Uterus (tissue), 4 donors: ENCODE results near the gene SPRR3. TPM values are rescaled to one million over a fixed set of nuclear protein-coding genes. Genes with fewer than 3 reads are reported as not detected.

Source experiments
- DNase-seq, 2 donors: peaks; one replicate each; pipeline ENCODE4 v3.0.0-alpha.2; 2019 to 2020
- H3K27ac ChIP-seq, 2 donors: fragments of 200-600 bp; sonication (generic); 1 replicate in 1 of 2; 2 replicates in 1 of 2; pipeline ENCODE4 v1.5.1; 2016 to 2018
- H3K27me3 ChIP-seq, 2 donors: fragments of 200-600 bp; sonication (generic); one replicate each; pipeline ENCODE4 v1.5.1; 2018 to 2019; ENCODE audit warnings: control low read depth in 1 of 2
- H3K36me3 ChIP-seq, 2 donors: fragments of 200-600 bp; sonication (generic); one replicate each; pipeline ENCODE4 v1.5.1; 2019; ENCODE audit warnings: control low read depth in 1 of 2
- H3K4me1 ChIP-seq, 2 donors: fragments of 200-600 bp; sonication (generic); one replicate each; pipeline ENCODE4 v1.5.1; 2018 to 2019; ENCODE audit warnings: control low read depth in 1 of 2
- H3K4me3 ChIP-seq, 2 donors: fragments of 200-600 bp; sonication (generic); 1 replicate in 1 of 2; 2 replicates in 1 of 2; pipeline ENCODE4 v1.5.1; 2018 to 2019; ENCODE audit warnings: mild to moderate bottlenecking in 1 of 2
- H3K9me3 ChIP-seq, 2 donors: fragments of 200-600 bp; sonication (generic); one replicate each; pipeline ENCODE4 v1.5.1; 2019; ENCODE audit warnings: control low read depth in 1 of 2
- CTCF ChIP-seq, 4 experiments: fragments of 200-600 bp in 2 of 4; fragments of 450-650 bp in 2 of 4; sonication (generic) in 2 of 4; IDR thresholded peaks; one replicate each; pipeline ENCODE4 v1.5.1; 2016 to 2019; ENCODE audit warnings: antibody characterized with exemption in 4 of 4, mild to moderate bottlenecking in 2 of 4, moderate library complexity in 1 of 4
- POLR2A ChIP-seq, 2 donors: fragments of 450-650 bp; IDR thresholded peaks; one replicate each; pipeline ENCODE4 v1.6.1; 2016; ENCODE audit warnings: antibody characterized with exemption in 2 of 2, mild to moderate bottlenecking in 1 of 2, moderate library complexity in 1 of 2
- intact Hi-C: fragments of 100-400 bp; cut with DNase I; formaldehyde crosslinking; loops from one replicate; pipeline ENCODE4 v1.15.1; 2023; ENCODE audit warnings: low total_unique reads
- total RNA-seq, 4 donors: library from RNA; depleted of rRNA in 3 of 4; stranded (reverse); fragments of >200 nt in 3 of 4; gene quantifications; one replicate each; pipeline versions ENCODE4 v1.1.0 to v1.2.4, GENCODE V29; 2014 to 2023
- donor health status: DM: yes; HTN: yes; CAD: no.

The SPRR3 gene
- total RNA-seq, 4 donors from 2014 or later: 0.69 to 0.70 TPM; not detected in 2

DNA sequence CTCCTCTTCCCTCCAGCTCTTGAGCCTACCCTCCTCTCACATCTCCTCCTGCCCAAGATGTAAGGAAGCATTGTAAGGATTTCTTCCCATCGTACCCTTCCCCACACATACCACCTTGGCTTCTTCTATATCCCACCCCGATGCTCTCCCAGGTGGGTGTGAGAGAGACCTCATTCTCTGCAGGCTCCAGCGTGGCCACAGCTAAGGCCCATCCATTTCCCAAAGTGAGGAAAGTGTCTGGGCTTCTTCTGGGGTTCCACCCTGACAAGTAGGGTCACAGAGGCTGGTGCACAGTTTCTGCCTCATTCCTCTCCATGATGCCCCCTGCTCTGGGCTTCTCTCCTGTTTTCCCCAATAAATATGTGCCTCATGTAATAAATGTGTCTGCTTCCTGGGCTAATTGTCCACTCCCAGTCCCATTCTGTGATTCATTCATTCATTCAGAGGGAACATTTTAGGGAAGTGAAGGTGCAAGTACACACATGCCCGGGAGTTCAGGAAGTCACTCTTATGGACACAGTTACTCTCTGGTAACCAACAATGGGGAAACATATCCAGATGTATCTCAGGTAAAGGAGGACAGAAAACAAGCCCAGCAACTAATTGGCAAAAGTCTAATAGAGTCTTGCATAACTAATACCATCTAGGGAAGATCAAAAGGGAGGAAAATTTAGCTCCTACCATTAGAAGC lies 29.2 kb upstream of the SPRR3 start:
- intact Hi-C loops: no loop called here

GRCh38 chr1:152976688-152977087 lies 24.9 kb upstream of the SPRR3 start:
- intact Hi-C loops: no loop called here
- no peak overlapping the region for H3K4me3 ChIP-seq
- H3K36me3 ChIP-seq: no peaks in the 10 kb centered on the region

More for the DNA sequence above, 29.2 kb upstream of the SPRR3 start:
- no peaks in the 10 kb centered on the region for H3K4me1 ChIP-seq
- H3K4me3 ChIP-seq: no peak overlapping the region
- H3K27me3 ChIP-seq: no peaks in the 10 kb centered on the region
- H3K9me3 ChIP-seq: no peaks in the 10 kb centered on the region
- no peaks in the 10 kb centered on the region for H3K36me3 ChIP-seq
- no peak for TF ChIP-seq CTCF (IDR thresholded peaks at IDR 0.05)
- H3K27ac ChIP-seq: no peak overlapping the region
- DNase-seq: no peak

DNA sequence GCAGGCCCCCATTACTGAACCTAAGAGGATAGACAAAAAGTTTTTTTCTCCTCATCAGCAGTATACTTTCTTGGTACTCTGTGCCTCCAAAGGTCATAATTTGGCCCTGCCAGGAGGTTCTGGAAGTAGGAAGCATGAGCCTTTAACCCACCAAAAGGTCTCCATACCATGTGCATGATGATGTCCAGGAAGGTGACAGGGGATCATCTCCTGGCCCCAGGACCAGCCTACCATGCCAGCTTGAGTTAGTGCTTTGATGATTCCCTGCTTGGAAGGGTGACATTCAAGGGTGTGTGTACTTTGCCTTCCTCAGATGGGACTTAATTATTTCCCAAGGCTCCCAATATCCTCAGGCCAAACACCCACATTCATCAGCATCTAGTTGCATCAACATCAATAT lies 23.9 kb upstream of the SPRR3 start:
- no peak overlapping the region for H3K27ac ChIP-seq
- H3K4me1 ChIP-seq: no peaks in the 10 kb centered on the region
- H3K9me3 ChIP-seq: no peaks in the 10 kb centered on the region
- H3K4me3 ChIP-seq: no peak overlapping the region
- intact Hi-C loops: no loop called here
- DNase-seq: no peak
- no peaks in the 10 kb centered on the region for H3K27me3 ChIP-seq
- H3K36me3 ChIP-seq: no peaks in the 10 kb centered on the region
- TF ChIP-seq CTCF (IDR thresholded peaks at IDR 0.05): no peak
- no peak for TF ChIP-seq POLR2A (IDR thresholded peaks at IDR 0.05)

More at GRCh38 chr1:152976688-152977087, 24.9 kb upstream of the SPRR3 start:
- Histone ChIP-seq H3K4me1 (no peaks in the 10 kb centered on the region), H3K9me3 (no peaks in the 10 kb centered on the region), H3K27ac (no peak overlapping the region), H3K27me3 (no peaks in the 10 kb centered on the region)
- DNase-seq: no peak
- TF ChIP-seq POLR2A (IDR thresholded peaks at IDR 0.05): no peak

DNA sequence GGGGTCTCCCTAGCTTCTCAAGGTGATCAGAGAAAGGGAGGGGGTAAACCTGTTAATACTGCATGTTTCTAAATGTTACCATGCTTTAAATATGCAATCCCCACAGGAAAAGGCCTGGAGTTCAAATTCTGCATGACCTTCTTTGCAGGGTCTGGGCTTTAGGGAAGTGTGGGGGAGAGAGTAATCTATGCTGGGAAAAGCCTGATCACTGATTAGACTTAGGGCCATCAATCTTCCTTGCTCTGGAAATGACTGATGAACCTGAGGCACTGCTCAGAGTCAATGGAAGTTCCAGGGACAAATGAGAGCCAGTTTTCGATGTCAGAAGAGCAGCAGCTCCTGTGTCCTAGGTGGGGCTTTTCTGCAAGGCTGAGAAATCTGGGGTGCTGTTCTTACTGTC lies 20.9 kb upstream of the SPRR3 start:
- intact Hi-C loops: no loop called here
- Histone ChIP-seq H3K4me3 (no peak overlapping the region), H3K27ac (no peak overlapping the region), H3K4me1 (no peaks in the 10 kb centered on the region), H3K9me3 (no peaks in the 10 kb centered on the region), H3K36me3 (no peaks in the 10 kb centered on the region), H3K27me3 (no peaks in the 10 kb centered on the region)
- DNase-seq: no peak
- TF ChIP-seq CTCF (IDR thresholded peaks at IDR 0.05): no peak
- TF ChIP-seq POLR2A (IDR thresholded peaks at IDR 0.05): no peak

DNA sequence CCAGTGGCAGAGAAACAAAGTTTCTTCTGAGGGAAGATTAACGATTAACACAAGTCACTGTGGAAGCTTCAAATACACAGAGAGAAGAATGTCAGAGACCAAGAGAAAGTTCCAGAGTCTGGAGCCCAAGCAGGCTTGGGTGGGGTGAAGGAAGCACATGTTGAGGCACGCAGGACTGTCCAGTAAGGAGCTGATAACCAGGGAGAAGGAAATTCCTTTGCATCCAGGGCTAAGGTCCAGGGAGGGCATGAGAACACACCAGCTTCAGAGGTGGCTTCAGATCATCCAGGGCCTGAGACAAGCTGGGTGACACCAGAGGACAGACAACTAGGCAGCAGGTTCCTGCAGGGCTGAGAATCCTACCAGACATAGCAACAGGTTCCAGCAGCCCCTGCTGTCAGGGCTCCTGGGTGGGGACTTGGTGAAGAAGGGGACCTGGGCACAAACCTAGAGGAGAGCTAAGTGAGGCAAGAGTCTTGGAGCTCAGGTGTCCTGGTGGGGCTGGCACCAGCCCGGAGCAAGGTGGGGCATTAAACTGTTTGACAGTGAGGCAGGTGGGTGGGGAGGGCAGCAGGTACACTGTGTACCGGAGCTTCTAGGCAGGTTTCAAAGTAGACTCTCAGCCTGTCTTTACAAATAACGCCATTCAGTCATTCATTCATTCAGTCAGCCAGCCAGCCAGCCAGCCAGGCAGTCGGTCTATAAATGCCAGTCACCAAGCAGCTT lies 20.2 kb upstream of the SPRR3 start:
- Histone ChIP-seq H3K9me3 (no peaks in the 10 kb centered on the region), H3K27me3 (no peaks in the 10 kb centered on the region), H3K4me1 (no peaks in the 10 kb centered on the region), H3K27ac (no peak overlapping the region), H3K4me3 (no peak overlapping the region), H3K36me3 (no peaks in the 10 kb centered on the region)
- no peak for TF ChIP-seq CTCF (IDR thresholded peaks at IDR 0.05)
- TF ChIP-seq POLR2A (IDR thresholded peaks at IDR 0.05): no peak
- intact Hi-C loops: no loop called here
- no peak for DNase-seq
